ENCODE results near the gene CNN2. TPM values are rescaled to one million over a fixed set of nuclear protein-coding genes. Genes with fewer than 3 reads are reported as not detected.

Gene CNN2
- total and polyA plus RNA-seq, 2 of the 4 experiments (the other 2 are of a cell fraction): 272 to 395 TPM

DNA sequence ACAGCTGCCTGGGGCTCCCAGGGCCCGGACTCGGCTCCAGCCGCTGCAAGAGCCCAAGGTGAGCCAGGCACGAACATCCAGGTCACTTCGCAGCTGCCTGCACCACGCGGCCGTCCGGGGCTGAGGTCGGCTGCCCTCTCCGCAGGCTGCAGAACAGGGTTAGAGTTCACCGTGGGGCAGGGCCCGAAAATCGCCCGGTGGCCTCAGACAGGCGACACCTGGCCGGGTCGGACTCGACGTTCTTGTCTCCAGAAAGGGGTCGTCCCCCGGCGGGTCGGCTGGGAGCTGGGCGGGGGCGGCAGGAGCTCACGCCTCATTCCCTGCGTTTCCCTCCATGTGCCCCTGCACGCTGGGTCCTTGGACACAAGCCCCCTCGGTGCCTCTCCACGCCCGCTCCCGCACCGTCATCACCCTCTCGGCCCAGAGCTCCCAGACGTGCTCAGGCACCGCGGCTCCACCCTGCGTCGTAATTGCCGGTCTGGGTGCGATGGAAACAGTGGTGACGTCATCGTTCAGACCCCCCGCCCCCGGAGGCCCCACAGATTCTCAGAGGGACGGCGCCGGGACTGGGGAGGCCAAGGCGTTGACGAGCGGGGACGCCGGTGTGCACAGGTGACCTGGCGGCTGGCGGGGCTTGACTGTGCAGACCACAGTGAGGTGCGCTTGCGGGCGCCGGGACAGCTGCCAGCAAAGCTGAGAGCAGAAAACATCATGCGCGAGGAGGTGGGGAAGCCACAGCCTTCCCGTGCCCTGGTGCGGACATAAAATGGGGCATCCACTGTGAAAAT is 30.2 kb upstream of the CNN2 start:
- Histone ChIP-seq H4K5ac (ENCODE audit: low read depth, low read length) (no peak overlapping the region), H2BK15ac (ENCODE audit: low read depth, low read length) (no peak overlapping the region), H3K14ac (replicated peaks; ENCODE audit: low read depth, low read length) (no peak overlapping the region), H2AK9ac (replicated peaks; ENCODE audit: low read depth, low read length, poor library complexity) (peak overlapping the region; percentile 90), H2BK5ac (ENCODE audit: low read depth, low read length, poor library complexity, severe bottlenecking) (no peak overlapping the region), H2AK5ac (ENCODE audit: low read depth, low read length) (no peak overlapping the region), H3K4me3 (ENCODE audit: insufficient read depth, low read depth, low read length) (peak overlapping the region; percentile 9; the same call in 1 of the 2 replicates), H3K56ac (ENCODE audit: extremely low read depth, insufficient read depth, low read length) (no peak overlapping the region), H3K27me3 (ENCODE audit: control insufficient read depth, insufficient read depth, low read length) (peaks cover 42% of the 10 kb centered on the region), H3K36me3 (ENCODE audit: control insufficient read depth, insufficient read depth, low read length) (peaks cover 18% of the 10 kb centered on the region), H2BK120ac (ENCODE audit: low read depth, low read length) (no peak overlapping the region), H3K9me1 (ENCODE audit: insufficient read depth, low read length) (no peaks in the 10 kb centered on the region), H4K20me1 (ENCODE audit: insufficient read depth, low read length) (0 out of 2 replicates have a peak, but pooled peaks cover 6% of the 10 kb centered on the region), H4K91ac (ENCODE audit: insufficient read depth, low read depth, low read length) (no peak overlapping the region), H3K27ac (ENCODE audit: insufficient read depth, low read length) (no peak overlapping the region), H2BK20ac (ENCODE audit: low read depth, low read length) (no peak overlapping the region), H4K8ac (ENCODE audit: low read depth in 2 of 2, low read length in 2 of 2) (no peak overlapping the region), H3K23ac (ENCODE audit: low read depth, low read length) (no peak overlapping the region), H2AFZ (replicated peaks; ENCODE audit: low read length, poor library complexity) (peak overlapping the region; percentile 47), H3K4me1 (ENCODE audit: control insufficient read depth, insufficient read depth, low read length) (peaks cover 5% of the 10 kb centered on the region), H3K79me1 (ENCODE audit: low read depth in 1 of 2, low read length in 2 of 2) (no peaks in the 10 kb centered on the region), H3K18ac (ENCODE audit: low read depth, low read length) (no peak overlapping the region), H3K9me3 (ENCODE audit: control insufficient read depth, insufficient read depth, low read length) (no peaks in the 10 kb centered on the region), H3K4me2 (ENCODE audit: low read depth, low read length) (peak overlapping the region; percentile 74), H3K9ac (ENCODE audit: low read depth, low read length) (no peak overlapping the region), H3K4ac (ENCODE audit: low read depth, low read length) (no peak overlapping the region)
- ChIA-PET CTCF (no interaction called here), POLR2A (ENCODE audit: unreplicated experiment) (no interaction called here)
- ATAC-seq (ENCODE audit: low read depth) (peak; percentile 27), DNase-seq (peak; percentile 53)
- BruUV-seq (replicated peaks): no TSS peak
- 8% methylated on average over 57 of the region's 64 CpGs; no CpG with 5 or more reads in 1 of the 2 experiments for WGBS, 2 experiments (ENCODE audit: extremely low coverage in 2 of 2, insufficient read length in 1 of 2)
- intact Hi-C loops (cut with micrococcal nuclease): no loop called here
- in situ Hi-C loops (cut with MboI; ENCODE audit: low sequenced_read_pairs): loop anchor here (5.0 kb wide), 1 partner anchor 139 kb away; the partner anchor contains the start of gene CFD
- dilution Hi-C loops (cut with HindIII; ENCODE audit: low sequenced_read_pairs, unreplicated experiment): no loop called here
- TF ChIP-seq CEBPB (IDR thresholded peaks at IDR 0.05; ENCODE audit: low read depth, low read length) (0 out of 2 replicates have a peak, but pooled peaks have one; percentile 0), CHD1 (IDR thresholded peaks at IDR 0.05; ENCODE audit: low read depth, low read length) (no peak), RFX5 (IDR thresholded peaks at IDR 0.05; ENCODE audit: low read depth, low read length) (no peak), RCOR1 (IDR thresholded peaks at IDR 0.05; ENCODE audit: insufficient replicate concordance, low read length) (no peak), POLR2A (IDR thresholded peaks at IDR 0.05; ENCODE audit: low read depth, low read length) (no peak), SMC3 (IDR thresholded peaks at IDR 0.05; ENCODE audit: low read depth, low read length) (no peak), MXI1 (IDR thresholded peaks at IDR 0.05; ENCODE audit: borderline replicate concordance, low read depth, low read length) (no peak), MAZ (IDR thresholded peaks at IDR 0.05; ENCODE audit: borderline replicate concordance, low read depth, low read length) (peak; percentile 45; the same call in 1 of the 2 replicates), FOS (IDR thresholded peaks at IDR 0.05; ENCODE audit: low read depth, low read length) (peak; percentile 40), MAFK (IDR thresholded peaks at IDR 0.05; ENCODE audit: low read depth, low read length) (no peak), USF2 (IDR thresholded peaks at IDR 0.05; ENCODE audit: low read depth, low read length) (no peak), BHLHE40 (IDR thresholded peaks at IDR 0.05; ENCODE audit: low read depth, low read length) (no peak), ELK1 (IDR thresholded peaks at IDR 0.05; ENCODE audit: borderline replicate concordance, low read depth, low read length) (no peak), NFE2L2 (IDR thresholded peaks at IDR 0.05; ENCODE audit: low read depth, low read length) (no peak)
- TF ChIP-seq, protein P1, sequence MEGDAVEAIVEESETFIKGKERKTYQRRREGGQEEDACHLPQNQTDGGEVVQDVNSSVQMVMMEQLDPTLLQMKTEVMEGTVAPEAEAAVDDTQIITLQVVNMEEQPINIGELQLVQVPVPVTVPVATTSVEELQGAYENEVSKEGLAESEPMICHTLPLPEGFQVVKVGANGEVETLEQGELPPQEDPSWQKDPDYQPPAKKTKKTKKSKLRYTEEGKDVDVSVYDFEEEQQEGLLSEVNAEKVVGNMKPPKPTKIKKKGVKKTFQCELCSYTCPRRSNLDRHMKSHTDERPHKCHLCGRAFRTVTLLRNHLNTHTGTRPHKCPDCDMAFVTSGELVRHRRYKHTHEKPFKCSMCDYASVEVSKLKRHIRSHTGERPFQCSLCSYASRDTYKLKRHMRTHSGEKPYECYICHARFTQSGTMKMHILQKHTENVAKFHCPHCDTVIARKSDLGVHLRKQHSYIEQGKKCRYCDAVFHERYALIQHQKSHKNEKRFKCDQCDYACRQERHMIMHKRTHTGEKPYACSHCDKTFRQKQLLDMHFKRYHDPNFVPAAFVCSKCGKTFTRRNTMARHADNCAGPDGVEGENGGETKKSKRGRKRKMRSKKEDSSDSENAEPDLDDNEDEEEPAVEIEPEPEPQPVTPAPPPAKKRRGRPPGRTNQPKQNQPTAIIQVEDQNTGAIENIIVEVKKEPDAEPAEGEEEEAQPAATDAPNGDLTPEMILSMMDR (conservative IDR thresholded peaks at IDR 0.05; ENCODE audit: low read depth, low read length): no peak
